GM23338 (cell line): ENCODE measurements around the gene MAMDC2. TPM values are rescaled to one million over a fixed set of nuclear protein-coding genes. Genes with fewer than 3 reads are reported as not detected.

Source experiments
- ATAC-seq: fragments of 200-7000 bp; cut with Tn5 transposase; 3 replicates; pipeline ENCODE4 v1.9.1; 2020
- DNase-seq: peaks from one replicate; pipeline ENCODE4 v3.0.0-alpha.2; 2015; ENCODE audit warnings: low spot score
- H2AFZ ChIP-seq: fragments of 200-600 bp; sonication (generic); 2 replicates; pipeline ENCODE4 v1.8.0; 2016; ENCODE audit warnings: antibody characterized with exemption, mild to moderate bottlenecking, moderate library complexity
- H3F3A ChIP-seq: fragments of 200-600 bp; sonication (generic); replicated peaks from 2 replicates; pipeline ENCODE4 v1.8.0; 2017; ENCODE audit warnings: antibody characterized with exemption, mixed run types, low read depth
- H3K27ac ChIP-seq: fragments of 200-600 bp; sonication (generic); 2 replicates; pipeline ENCODE4 v1.6.1; 2016; ENCODE audit warnings: low read depth
- H3K27me3 ChIP-seq: fragments of 200-600 bp; sonication (generic); 2 replicates; pipeline ENCODE4 v1.8.0; 2016; ENCODE audit warnings: mild to moderate bottlenecking, mixed run types, moderate library complexity; ENCODE audit not compliant: insufficient read depth
- H3K36me3 ChIP-seq: fragments of 200-600 bp; sonication (generic); 2 replicates; pipeline ENCODE4 v1.8.0; 2016; ENCODE audit warnings: mild to moderate bottlenecking; ENCODE audit not compliant: insufficient read depth
- H3K4me1 ChIP-seq: fragments of 200-600 bp; sonication (generic); 2 replicates; pipeline ENCODE4 v1.8.0; 2016; ENCODE audit warnings: mild to moderate bottlenecking, moderate library complexity; ENCODE audit not compliant: insufficient read depth
- H3K4me2 ChIP-seq: fragments of 200-600 bp; sonication (generic); 2 replicates; pipeline ENCODE4 v1.7.1; 2017; ENCODE audit warnings: mixed run types
- H3K4me3 ChIP-seq: fragments of 200-600 bp; sonication (generic); 2 replicates; pipeline ENCODE4 v1.6.1; 2016; ENCODE audit warnings: mixed run types
- H3K79me2 ChIP-seq: fragments of 200-600 bp; sonication (generic); replicated peaks from 2 replicates; pipeline ENCODE4 v1.8.0; 2017; ENCODE audit warnings: mild to moderate bottlenecking; ENCODE audit not compliant: insufficient read depth
- H3K9me2 ChIP-seq: fragments of 200-600 bp; sonication (generic); 2 replicates; pipeline ENCODE4 v1.8.0; 2017; ENCODE audit not compliant: insufficient read depth
- H4K20me1 ChIP-seq: fragments of 200-600 bp; sonication (generic); replicated peaks from 2 replicates; pipeline ENCODE4 v1.8.0; 2017; ENCODE audit warnings: mild to moderate bottlenecking; ENCODE audit not compliant: insufficient read depth
- H3K27ac Mint-ChIP-seq: 2 replicates; pipeline ENCODE4 v1.8.0; 2020; ENCODE audit warnings: inconsistent platforms, mild to moderate bottlenecking, moderate library complexity, mixed read lengths
- H3K27me3 Mint-ChIP-seq: 3 replicates; pipeline ENCODE4 v1.8.0; 2022; ENCODE audit warnings: low read depth, mild to moderate bottlenecking, moderate library complexity, mixed read lengths, inconsistent platforms; ENCODE audit not compliant: insufficient read depth, poor library complexity
- H3K36me3 Mint-ChIP-seq: 3 replicates; pipeline ENCODE4 v1.8.0; 2021; ENCODE audit warnings: low read depth, mild to moderate bottlenecking, inconsistent platforms, moderate library complexity, mixed read lengths
- H3K4me1 Mint-ChIP-seq: 3 replicates; pipeline ENCODE4 v1.8.0; 2020; ENCODE audit warnings: mild to moderate bottlenecking, inconsistent platforms, mixed read lengths
- H3K4me3 Mint-ChIP-seq: 3 replicates; pipeline ENCODE4 v1.8.0; 2021; ENCODE audit warnings: moderate library complexity, mild to moderate bottlenecking, inconsistent platforms, mixed read lengths
- H3K9me3 Mint-ChIP-seq: 3 replicates; pipeline ENCODE4 v1.8.0; 2020; ENCODE audit warnings: moderate library complexity, mild to moderate bottlenecking, inconsistent platforms, mixed read lengths
- CTCF ChIP-seq, 2 experiments: fragments of 200-600 bp in 1 of 2; sonication (generic) in 1 of 2; conservative IDR thresholded peaks; 2 replicates each; pipeline versions ENCODE4 v1.5.1 to v1.6.1; 2016 to 2017; ENCODE audit warnings: antibody characterized with exemption in 2 of 2, low read depth in 2 of 2, mild to moderate bottlenecking in 2 of 2, moderate library complexity in 1 of 2
- EZH2phosphoT487 ChIP-seq: fragments of 200-600 bp; sonication (generic); IDR thresholded peaks from one replicate; pipeline ENCODE4 v1.8.1; 2018; ENCODE audit warnings: antibody characterized with exemption; ENCODE audit not compliant: unreplicated experiment
- JUNB ChIP-seq: IDR thresholded peaks from one replicate; pipeline ENCODE4 v1.6.1; 2016; ENCODE audit warnings: antibody characterized with exemption; ENCODE audit not compliant: unreplicated experiment
- NANOG ChIP-seq: IDR thresholded peaks from 2 replicates; pipeline ENCODE4 v1.6.1; 2016; ENCODE audit warnings: antibody characterized with exemption, borderline replicate concordance
- POLR2AphosphoS5 ChIP-seq: IDR thresholded peaks from 2 replicates; pipeline ENCODE4 v1.6.1; 2016; ENCODE audit warnings: antibody characterized with exemption, low read depth
- REST ChIP-seq: IDR thresholded peaks from one replicate; pipeline ENCODE4 v1.6.1; 2018; ENCODE audit warnings: antibody characterized with exemption; ENCODE audit not compliant: unreplicated experiment
- STAT1 ChIP-seq: IDR thresholded peaks from one replicate; pipeline ENCODE4 v1.6.1; 2016; ENCODE audit warnings: antibody characterized with exemption; ENCODE audit not compliant: unreplicated experiment
- ZNF114 ChIP-seq: fragments of 250-450 bp; sonication (Bioruptor Pico); IDR thresholded peaks from 2 replicates; pipeline ENCODE4 v1.5.0; 2020; ENCODE audit warnings: mild to moderate bottlenecking, moderate library complexity
- ZNF331 ChIP-seq: fragments of 250-450 bp; sonication (Bioruptor Pico); IDR thresholded peaks from 2 replicates; pipeline ENCODE4 v1.5.0; 2020; ENCODE audit warnings: low read depth, mild to moderate bottlenecking, moderate library complexity
- polyA plus RNA-seq: library from polyadenylated mRNA; unstranded; fragments of >200 nt; fragmentation: Nextera tagmentation; extraction: Ambion mirVana; gene quantifications from 2 replicates; pipeline ENCODE4 v1.2.1, GENCODE V29; 2016
- total RNA-seq: library from RNA; depleted of rRNA; stranded (reverse); fragments of >200 nt; shearing (Covaris generic); gene quantifications from 2 replicates; pipeline ENCODE4 v1.2.3, GENCODE V29; 2014

The MAMDC2 gene
- total and polyA plus RNA-seq, 2 experiments from 2014 or later: 7.7 to 19.6 TPM

- ATAC-seq: no peak
- no peak overlapping the region for H3K4me2 ChIP-seq
Observed at GRCh38 chr9:70159630-70160029, 116.0 kb downstream of the MAMDC2 start.

GRCh38 chr9:70160686-70161600 lies 117.3 kb downstream of the MAMDC2 start:
- H3K36me3 ChIP-seq: no peaks in the 10 kb centered on the region
- Mint-ChIP-seq H3K27ac (peak overlapping the region; percentile 4; the same call in 1 of the 2 replicates), H3K4me3 (no peak overlapping the region), H3K27me3 (no peaks in the 10 kb centered on the region), H3K9me3 (no peaks in the 10 kb centered on the region), H3K36me3 (no peaks in the 10 kb centered on the region), H3K4me1 (peaks cover 17% of the 10 kb centered on the region)
- no peak overlapping the region for H3K4me3 ChIP-seq
- no peak overlapping the region for H3K4me2 ChIP-seq
- no peaks in the 10 kb centered on the region for H3K27me3 ChIP-seq
- H3K79me2 ChIP-seq: no peaks in the 10 kb centered on the region
- H3K4me1 ChIP-seq: peaks cover 7% of the 10 kb centered on the region
- H3F3A ChIP-seq: no peaks in the 10 kb centered on the region
- H3K27ac ChIP-seq: peak overlapping the region; percentile 61; the same call in 1 of the 2 replicates
- H4K20me1 ChIP-seq: no peaks in the 10 kb centered on the region
- no peak for TF ChIP-seq EZH2phosphoT487
- DNase-seq: no peak
- no peak overlapping the region for H2AFZ ChIP-seq
- no peaks in the 10 kb centered on the region for H3K9me2 ChIP-seq
- 0 out of 3 replicates have a peak, but pooled peaks have one; percentile 36 for ATAC-seq

More at GRCh38 chr9:70159630-70160029, 116.0 kb downstream of the MAMDC2 start:
- peaks cover 7% of the 10 kb centered on the region for H3K4me1 ChIP-seq
- no peaks in the 10 kb centered on the region for H3K36me3 ChIP-seq
- H3F3A ChIP-seq: no peaks in the 10 kb centered on the region
- no peaks in the 10 kb centered on the region for H3K27me3 ChIP-seq
- Mint-ChIP-seq H3K4me3 (no peak overlapping the region), H3K4me1 (peaks cover 20% of the 10 kb centered on the region), H3K9me3 (no peaks in the 10 kb centered on the region), H3K27ac (no peak overlapping the region), H3K36me3 (no peaks in the 10 kb centered on the region), H3K27me3 (peaks cover 4% of the 10 kb centered on the region)
- H3K79me2 ChIP-seq: no peaks in the 10 kb centered on the region
- no peak for TF ChIP-seq STAT1
- no peak for TF ChIP-seq EZH2phosphoT487
- no peak for TF ChIP-seq JUNB
- TF ChIP-seq ZNF331: no peak
- TF ChIP-seq CTCF (conservative IDR thresholded peaks at IDR 0.05; ENCODE audit: low read depth in 2 of 2): no peak
- no peak for TF ChIP-seq POLR2AphosphoS5
- no peak overlapping the region for H3K4me3 ChIP-seq
- no peak overlapping the region for H2AFZ ChIP-seq
- no peak for DNase-seq
- H3K9me2 ChIP-seq: no peaks in the 10 kb centered on the region
- H3K27ac ChIP-seq: peak overlapping the region; percentile 8; the same call in 1 of the 2 replicates
- H4K20me1 ChIP-seq: no peaks in the 10 kb centered on the region

GRCh38 chr9:70165006-70165602 lies 121.5 kb downstream of the MAMDC2 start:
- no peak overlapping the region for H3K4me3 ChIP-seq
- no peaks in the 10 kb centered on the region for H3K9me2 ChIP-seq
- no peak overlapping the region for H3K27ac ChIP-seq
- ATAC-seq: no peak
- no peak for DNase-seq
- no peak overlapping the region for H2AFZ ChIP-seq
- Mint-ChIP-seq H3K9me3 (no peaks in the 10 kb centered on the region), H3K27ac (no peak overlapping the region), H3K27me3 (no peaks in the 10 kb centered on the region), H3K4me3 (no peak overlapping the region), H3K36me3 (no peaks in the 10 kb centered on the region), H3K4me1 (peaks cover 17% of the 10 kb centered on the region)
- H3K4me1 ChIP-seq: peaks cover 7% of the 10 kb centered on the region
- no peak overlapping the region for H3K4me2 ChIP-seq
- no peaks in the 10 kb centered on the region for H3K27me3 ChIP-seq
- no peaks in the 10 kb centered on the region for H3F3A ChIP-seq
- no peaks in the 10 kb centered on the region for H3K79me2 ChIP-seq
- 0 out of 2 replicates have a peak, but pooled peaks cover 1% of the 10 kb centered on the region for H3K36me3 ChIP-seq
- no peaks in the 10 kb centered on the region for H4K20me1 ChIP-seq
- TF ChIP-seq CTCF (conservative IDR thresholded peaks at IDR 0.05; ENCODE audit: low read depth in 2 of 2) (no peak), ZNF114 (no peak), ZNF331 (no peak), REST (no peak), POLR2AphosphoS5 (no peak), EZH2phosphoT487 (no peak), NANOG (no peak)
